Endothelial cell of umbilical vein (primary cell): ENCODE results near the gene SYT2.
"Not testable (repeated sequence)": the region's sequence is repeated elsewhere in the genome, so short reads cannot be mapped to it uniquely, and the experiment has no call there.

Experiments used
- EZH2 ChIP-seq: IDR thresholded peaks from 2 replicates; pipeline ENCODE4 v1.6.1; 2012; ENCODE audit warnings: borderline replicate concordance, low read depth, mild to moderate bottlenecking, moderate library complexity, low read length, inconsistent platforms; ENCODE audit not compliant: severe bottlenecking
- FOS ChIP-seq: IDR thresholded peaks from 2 replicates; pipeline ENCODE4 v1.6.1; 2011; ENCODE audit warnings: mild to moderate bottlenecking, low read length, moderate library complexity, borderline replicate concordance; ENCODE audit not compliant: insufficient read depth
- GATA2 ChIP-seq: IDR thresholded peaks from 2 replicates; pipeline ENCODE4 v1.7.0; 2011; ENCODE audit warnings: low read depth, mild to moderate bottlenecking, moderate library complexity, mixed read lengths, low read length; ENCODE audit not compliant: insufficient read length, insufficient read depth
- JUN ChIP-seq: IDR thresholded peaks from 2 replicates; pipeline ENCODE4 v1.6.1; 2011; ENCODE audit warnings: borderline replicate concordance, low read depth; ENCODE audit not compliant: insufficient read length, insufficient read depth
- MYC ChIP-seq: IDR thresholded peaks from one replicate; pipeline ENCODE4 v1.6.1; 2011; ENCODE audit warnings: mild to moderate bottlenecking, low read depth, low read length
- POLR2A ChIP-seq: IDR thresholded peaks from 2 replicates; pipeline ENCODE4 v1.6.1; 2012; ENCODE audit warnings: low read depth, mild to moderate bottlenecking, control low read depth, low read length
- POLR2AphosphoS5 ChIP-seq: IDR thresholded peaks from 2 replicates; pipeline ENCODE4 v1.6.1; 2012; ENCODE audit warnings: low read depth, mild to moderate bottlenecking, control low read depth, low read length, moderate library complexity; ENCODE audit not compliant: insufficient read depth
- TF ChIP-seq, protein P1 (sequence below): IDR thresholded peaks from 2 replicates; pipeline ENCODE4 v1.6.1; 2011; ENCODE audit not compliant: insufficient read depth, insufficient read length
- TF ChIP-seq, protein P2 (sequence below), 2 donors: IDR thresholded peaks; 1 replicate in 1 of 2; 2 replicates in 1 of 2; pipeline ENCODE4 v1.5.1; 2011; ENCODE audit warnings: low read length in 2 of 2, mild to moderate bottlenecking in 2 of 2, moderate library complexity in 2 of 2, control low read depth in 1 of 2, inconsistent platforms in 1 of 2, low read depth in 1 of 2; ENCODE audit not compliant: insufficient read depth in 1 of 2; ENCODE audit errors: extremely low read depth in 1 of 2

DNA sequence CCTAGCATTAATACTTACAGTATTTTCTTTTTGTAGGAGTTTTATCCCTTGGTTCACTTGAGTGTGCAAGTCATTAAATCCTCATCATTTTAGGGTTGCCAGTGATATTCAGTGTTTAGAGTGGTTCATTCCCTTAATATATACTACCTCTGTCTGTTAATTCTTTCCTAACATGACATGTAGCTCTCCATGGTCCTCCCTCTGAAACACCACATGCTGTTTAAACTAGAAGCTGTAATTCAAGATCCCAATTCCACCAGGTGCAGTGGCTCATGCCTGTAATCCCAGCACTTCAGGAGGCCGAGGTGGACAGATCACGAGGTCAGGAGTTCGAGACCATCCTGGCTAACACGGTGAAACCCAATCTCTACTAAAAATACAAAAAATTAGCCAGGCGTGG, 127.9 kb downstream of the SYT2 start:
- not testable (repeated sequence) for TF ChIP-seq POLR2AphosphoS5, POLR2A, EZH2, FOS, GATA2, JUN, MYC
- TF ChIP-seq, protein P1, sequence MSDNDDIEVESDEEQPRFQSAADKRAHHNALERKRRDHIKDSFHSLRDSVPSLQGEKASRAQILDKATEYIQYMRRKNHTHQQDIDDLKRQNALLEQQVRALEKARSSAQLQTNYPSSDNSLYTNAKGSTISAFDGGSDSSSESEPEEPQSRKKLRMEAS = not testable (repeated sequence)
- TF ChIP-seq, protein P2, sequence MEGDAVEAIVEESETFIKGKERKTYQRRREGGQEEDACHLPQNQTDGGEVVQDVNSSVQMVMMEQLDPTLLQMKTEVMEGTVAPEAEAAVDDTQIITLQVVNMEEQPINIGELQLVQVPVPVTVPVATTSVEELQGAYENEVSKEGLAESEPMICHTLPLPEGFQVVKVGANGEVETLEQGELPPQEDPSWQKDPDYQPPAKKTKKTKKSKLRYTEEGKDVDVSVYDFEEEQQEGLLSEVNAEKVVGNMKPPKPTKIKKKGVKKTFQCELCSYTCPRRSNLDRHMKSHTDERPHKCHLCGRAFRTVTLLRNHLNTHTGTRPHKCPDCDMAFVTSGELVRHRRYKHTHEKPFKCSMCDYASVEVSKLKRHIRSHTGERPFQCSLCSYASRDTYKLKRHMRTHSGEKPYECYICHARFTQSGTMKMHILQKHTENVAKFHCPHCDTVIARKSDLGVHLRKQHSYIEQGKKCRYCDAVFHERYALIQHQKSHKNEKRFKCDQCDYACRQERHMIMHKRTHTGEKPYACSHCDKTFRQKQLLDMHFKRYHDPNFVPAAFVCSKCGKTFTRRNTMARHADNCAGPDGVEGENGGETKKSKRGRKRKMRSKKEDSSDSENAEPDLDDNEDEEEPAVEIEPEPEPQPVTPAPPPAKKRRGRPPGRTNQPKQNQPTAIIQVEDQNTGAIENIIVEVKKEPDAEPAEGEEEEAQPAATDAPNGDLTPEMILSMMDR (IDR thresholded peaks at IDR 0.05; ENCODE audit: extremely low read depth in 1 of 2, insufficient read depth in 1 of 2, low read depth in 1 of 2, low read length in 2 of 2) = not testable (repeated sequence)
